ENCODE data around the gene KLHL25.

The KLHL25 gene

DNA sequence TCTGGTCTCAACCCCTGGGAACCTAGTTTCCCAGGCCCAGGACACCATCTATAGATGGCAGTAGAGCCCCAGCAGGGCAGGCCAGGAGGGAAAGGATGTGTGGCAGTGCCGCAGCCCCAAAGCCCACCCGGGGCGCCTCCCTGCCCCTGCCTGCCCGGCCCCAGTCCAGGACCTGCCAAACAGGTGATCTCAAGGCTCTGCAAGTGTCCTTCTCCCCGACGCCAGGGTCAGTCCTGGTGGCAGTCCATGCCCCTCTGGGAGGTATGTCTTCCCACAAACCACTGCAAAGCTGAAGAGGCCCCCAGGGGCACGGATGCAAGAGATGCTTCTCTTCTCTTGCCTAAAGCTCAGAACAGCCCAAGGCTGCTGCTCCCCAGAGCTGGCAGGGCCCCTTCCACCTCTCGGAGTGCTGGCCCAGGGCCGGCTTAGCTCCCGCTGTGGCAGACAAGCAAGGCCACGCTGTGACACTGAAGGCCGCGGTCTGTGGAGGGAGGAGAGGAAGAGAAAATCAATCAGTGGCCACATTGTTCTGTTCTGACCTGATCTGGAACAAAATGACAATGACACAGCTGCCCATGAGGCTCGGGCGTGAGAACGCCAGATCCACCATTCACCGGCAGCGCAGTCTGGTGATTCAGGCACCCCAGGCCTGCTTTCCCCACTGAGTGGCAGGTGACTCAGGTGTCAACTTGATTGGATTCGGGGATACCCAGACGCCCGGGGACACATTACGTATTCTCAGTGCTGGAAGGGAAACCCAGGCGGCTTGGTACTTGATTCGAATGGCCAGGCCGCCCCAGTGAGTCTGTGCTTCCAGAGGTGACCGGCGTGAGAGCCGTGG lies 34.0 kb downstream of the KLHL25 start:
- DNase-seq (ENCODE audit: low read depth): no peak

DNA sequence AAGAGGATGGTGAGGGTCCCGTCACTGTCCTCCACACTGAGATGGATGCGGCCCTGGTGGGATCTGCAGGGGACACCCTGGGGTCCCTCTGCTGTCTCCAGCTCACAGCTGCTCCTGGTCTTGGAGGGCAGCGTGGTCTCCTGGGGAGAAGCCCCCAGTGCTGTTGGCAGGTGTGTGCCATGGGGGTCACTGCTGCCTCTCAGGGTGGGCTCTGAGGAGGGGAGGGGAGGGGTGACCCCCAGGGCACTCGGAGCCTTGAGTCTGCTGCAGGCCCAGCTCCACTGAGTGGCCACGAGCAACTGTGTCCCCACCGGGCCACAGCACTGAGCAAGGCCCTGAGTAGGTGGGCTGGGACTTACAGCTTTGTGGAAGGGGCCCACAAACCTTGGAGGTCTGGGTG lies 34.7 kb downstream of the KLHL25 start:
- no peak for DNase-seq (ENCODE audit: low read depth)

DNA sequence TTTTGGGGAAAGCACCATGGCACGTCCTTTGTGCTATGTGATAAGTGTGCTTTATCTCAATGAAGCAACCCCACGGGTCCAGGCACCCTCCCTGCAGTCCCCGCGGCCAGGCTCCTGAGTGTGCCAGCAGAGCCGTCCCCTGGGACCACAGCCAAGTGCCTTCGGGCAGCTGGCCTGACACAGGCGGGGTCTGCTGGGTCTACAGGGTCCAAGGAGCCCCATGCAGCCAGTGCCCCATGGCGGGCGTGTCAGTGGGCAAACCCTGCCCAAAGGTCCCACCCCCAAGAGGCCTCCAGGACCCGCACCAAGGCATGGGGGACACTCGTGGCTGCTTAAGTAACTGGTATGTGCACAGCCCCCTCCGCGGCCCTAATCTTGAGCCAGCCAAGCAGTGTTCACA lies 35.3 kb downstream of the KLHL25 start:
- DNase-seq (ENCODE audit: low read depth): no peak

DNA sequence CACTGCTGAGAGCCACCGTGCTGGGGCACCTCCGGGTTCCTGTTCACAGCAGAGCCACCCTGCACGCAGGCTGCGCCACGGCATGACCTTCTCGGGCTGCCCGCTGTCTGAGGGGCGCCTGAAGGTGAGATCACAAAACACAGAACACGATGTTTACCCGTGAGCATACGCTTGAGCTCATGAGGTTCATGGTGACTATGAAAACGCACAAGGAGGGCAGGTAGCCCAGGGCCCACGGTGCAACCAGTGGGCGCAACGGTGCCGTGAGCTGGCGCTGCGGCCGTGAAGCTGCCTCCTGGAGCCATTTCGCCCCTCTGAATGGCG lies 36.1 kb downstream of the KLHL25 start:
- no peak for DNase-seq (ENCODE audit: low read depth)

DNA sequence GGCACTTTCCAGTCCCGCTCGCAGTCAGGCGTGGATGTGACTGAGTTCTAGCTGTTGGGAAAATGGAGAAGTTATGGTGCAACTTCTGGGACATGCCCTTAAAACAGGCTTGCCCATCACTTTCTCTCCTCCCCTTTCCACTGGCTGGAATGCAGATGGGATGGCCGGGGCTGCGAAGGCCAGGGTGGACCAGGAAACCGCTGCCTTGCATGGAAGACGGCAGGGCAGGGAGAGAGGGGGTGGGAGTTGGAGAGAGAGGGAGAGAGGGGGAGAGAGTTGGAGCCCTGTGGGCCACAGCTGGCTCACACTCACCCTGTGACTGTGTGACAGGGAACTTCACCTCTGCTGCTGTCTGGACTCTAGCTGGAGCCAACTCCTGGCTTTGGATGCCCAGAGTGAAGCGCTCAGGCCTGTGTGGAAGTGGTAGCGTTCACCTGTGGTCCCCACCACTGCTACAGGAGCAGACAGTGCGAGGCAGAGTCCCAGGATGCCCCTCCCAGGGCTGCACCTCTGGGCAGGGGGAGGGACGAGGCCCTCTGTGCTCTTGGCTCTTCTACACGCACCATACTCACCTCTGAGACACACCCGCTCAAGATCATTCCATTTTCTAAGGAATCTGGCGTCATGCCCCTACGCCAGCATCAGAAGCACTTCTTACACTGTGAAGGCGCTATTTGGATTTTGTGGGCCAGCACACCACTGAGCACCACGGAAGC lies 36.6 kb downstream of the KLHL25 start:
- DNase-seq (ENCODE audit: low read depth): no peak

DNA sequence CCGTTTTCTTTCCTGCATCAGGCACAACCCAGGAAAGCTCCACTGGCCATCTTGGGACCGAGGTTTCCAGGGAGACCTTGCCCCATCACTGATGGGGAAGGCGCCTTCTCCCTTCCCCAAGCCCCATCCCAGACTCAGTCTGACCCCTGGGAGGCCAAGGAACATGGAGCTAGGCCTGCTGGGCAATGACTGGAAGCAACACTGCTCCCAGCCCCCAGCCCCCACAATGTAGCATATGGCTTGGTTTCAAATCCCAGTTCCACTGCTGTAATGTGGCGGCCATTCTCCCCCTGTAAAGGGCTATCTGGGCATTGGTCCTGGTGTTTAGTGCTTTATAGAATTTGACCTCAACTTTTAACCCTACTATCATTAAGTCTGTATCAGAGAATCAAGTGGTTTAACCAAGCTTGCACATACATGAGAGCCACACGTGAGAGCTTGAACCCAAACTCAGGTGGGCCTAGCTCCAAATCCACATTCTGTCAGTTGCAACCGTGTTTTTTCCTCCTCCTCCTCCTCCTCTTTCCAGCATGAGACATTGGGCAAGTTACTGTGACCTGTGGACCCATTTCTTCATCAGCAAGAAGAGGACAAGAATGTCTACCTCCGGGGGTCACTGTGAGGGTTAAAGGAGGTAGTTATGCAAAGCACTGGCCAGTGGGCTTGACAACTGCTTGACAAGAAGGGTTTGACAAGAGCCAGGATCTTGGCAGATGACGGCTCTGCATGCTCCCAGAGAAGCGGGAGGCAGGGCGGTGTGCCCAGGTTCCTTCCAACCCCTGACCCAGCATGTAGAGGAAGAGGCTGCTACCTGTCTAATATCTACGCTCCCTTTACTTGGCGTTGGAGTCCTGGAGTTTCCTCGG lies 37.4 kb downstream of the KLHL25 start:
- DNase-seq (ENCODE audit: low read depth): no peak

DNA sequence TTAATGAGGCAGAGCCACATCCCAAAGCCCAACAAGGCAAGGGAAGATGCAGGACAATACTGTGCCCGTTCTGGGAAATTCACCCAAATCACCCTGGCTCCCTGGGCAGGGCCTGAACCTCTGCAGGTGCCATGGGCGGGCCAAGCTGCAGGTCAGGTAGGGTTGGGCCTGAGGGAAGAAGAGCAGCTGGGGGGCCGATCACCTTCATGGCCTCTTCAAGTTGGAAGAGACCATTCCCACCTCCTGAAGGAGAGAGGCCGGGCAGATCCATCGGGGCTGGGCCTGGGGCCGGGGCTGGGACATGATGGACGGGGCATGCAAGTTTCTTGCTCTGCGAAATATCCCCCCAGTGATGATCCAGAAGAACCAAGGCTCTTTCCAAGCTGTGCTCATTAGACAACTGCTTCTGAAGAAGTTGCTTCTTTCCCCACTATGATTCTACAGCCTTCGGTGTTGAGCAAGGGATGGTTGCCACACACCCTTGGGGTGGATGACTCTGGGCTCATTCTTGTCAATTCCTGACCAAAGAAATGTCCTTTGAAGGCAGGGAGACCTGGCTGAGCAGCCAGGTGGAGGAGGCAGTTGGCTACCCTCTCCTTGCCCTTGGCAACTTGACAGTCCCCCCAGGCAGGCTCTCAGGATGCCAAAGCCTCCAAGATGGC lies 38.2 kb downstream of the KLHL25 start:
- DNase-seq (ENCODE audit: low read depth): no peak

DNA sequence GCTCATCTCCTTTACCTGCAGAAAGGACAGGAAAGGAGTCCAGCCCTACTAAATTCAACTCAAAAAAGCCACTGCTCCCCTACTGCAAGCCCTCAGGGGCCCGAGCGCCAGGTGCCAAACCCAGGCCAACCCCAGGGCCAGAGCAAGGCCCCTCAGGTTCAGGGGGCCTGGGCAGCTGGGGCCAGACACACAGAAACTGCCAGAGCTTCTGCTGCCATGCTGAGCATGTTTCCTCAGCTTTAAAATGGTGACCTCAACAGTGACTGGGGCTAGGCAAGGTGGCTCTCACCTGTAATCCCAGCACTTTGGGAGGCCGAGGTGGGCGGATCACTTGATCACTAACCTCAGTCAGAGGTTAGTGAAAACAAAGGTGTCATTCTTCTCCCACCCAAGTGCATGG lies 38.8 kb downstream of the KLHL25 start:
- DNase-seq (ENCODE audit: low read depth): no peak

DNA sequence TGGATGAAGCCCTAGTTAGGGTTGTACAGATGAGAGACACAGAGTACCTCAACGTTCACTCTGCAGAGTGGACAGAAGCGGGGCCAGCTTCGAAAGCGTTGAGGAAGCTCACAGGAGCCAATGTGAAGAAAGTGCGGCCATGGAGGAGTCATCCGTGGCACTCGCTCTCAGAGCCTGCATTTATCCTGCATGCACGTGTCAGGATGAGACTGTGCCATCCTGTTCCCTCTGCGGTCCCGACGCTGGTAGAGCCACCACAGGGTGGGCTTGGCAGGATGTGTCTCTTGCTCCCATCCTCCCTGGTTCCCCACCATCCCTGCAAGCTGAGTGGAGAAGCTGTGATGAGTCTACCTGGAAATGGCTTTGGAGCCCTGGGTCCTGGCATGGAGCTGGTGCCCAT lies 39.3 kb downstream of the KLHL25 start:
- DNase-seq (ENCODE audit: low read depth): no peak

DNA sequence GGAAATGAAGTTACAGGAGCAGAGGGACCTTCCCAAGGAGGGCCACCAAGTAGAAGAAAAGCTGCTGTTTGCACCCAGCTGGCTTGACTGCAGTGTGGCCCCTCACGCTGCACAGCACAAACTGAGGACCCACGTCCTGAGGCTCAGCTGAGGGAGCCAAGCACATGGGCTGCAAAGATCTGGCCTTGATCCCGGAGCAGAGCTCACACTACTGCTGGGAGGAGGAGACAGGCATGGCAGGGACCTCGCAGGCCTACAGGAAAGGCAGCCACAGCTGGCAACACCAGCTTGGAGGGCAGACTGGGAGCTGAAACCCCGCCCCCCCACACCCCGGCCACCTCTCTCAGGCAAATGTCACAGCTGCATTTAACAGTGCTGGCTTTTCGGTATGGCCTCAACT lies 39.7 kb downstream of the KLHL25 start:
- DNase-seq (ENCODE audit: low read depth): no peak

DNA sequence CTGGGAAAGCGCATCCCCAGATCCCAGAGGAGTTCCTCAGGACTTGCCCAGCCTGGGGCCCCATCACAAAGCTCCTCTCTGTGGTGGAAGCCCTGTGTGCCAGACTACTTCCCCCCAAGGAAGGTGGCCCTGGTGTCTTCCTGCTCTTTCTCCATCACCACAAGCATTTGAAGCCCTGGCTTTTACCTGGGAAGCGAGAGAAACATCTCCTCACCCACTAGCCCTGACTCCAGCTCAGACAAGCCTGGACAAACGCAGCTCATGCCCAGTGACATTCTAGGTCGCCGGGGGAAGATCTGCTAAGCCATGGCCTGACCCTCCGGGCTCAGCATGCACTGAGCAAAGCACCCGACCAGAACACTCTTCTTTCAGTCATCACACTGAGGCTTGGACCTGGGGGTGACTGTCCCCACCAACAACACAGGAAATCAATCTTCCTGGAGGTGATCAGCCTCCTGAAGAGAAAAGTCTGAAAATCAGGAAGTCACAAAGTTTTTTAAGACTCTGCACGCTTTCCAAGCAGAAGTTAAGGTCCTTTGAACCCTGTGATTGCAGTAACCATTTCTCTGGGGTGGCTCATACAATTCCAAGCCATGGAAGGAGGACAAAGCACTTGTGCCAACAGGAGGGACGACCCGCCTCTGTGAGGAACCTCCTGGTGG lies 40.8 kb downstream of the KLHL25 start:
- no peak for DNase-seq (ENCODE audit: low read depth)

DNA sequence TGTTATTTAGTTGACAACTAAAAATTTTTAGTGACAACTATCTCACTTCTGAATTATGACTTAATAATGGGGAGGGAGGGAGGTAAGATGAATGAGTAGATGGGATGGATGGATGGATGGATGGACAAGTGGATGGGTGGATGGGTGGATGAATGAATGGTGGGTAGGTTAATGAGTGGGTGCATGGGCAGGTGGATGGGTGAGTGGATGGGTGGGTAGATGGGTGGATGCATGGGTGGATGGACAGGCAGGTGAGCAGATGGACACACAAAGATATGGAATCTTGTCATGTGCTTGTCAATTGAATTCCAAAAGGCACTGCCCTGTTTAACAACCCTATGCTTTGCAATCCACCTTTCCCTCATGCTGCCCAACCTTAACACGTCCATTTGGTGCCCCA lies 41.5 kb downstream of the KLHL25 start:
- DNase-seq (ENCODE audit: low read depth): no peak

DNA sequence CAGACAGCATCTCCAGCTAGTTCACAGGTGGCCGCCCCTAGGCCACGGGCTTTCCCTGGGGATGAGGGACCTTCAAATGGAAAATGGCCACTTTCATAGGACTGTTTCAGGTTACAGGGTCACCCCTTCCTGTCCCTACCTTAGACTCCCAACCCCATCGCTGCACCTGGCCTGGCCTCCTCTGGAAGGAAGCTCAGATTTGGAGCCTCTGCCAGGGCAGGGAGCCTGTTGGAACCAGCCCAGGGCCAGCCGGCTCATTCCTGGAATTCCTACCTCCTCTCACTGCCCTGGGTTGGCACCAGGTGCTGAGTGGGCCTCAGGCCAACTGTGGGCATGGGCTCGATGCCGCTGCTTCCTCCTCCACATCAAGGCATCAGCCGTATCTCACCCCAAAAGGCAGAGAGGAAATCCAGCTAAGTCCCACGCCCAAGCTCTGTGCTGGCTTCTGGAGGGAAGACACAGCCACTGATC lies 42.2 kb downstream of the KLHL25 start:
- DNase-seq (ENCODE audit: low read depth): no peak

DNA sequence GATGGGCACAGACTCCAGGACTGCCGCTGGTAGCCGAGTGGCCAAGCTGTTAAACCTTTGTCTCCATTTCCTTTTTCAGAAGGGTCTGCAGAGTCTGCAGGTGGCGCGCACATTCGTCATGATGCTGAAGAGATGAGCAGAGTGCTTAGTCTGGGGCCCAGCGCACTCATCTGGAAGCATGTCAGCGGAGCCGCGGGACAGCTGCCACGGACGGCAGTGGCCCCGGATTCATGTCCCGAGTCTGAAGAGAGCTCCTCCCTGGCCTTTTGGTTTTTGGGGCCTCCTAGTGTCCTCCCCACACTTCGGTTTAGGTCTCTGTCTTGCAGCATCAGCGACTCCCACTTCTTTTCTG lies 42.6 kb downstream of the KLHL25 start:
- DNase-seq (ENCODE audit: low read depth): no peak

DNA sequence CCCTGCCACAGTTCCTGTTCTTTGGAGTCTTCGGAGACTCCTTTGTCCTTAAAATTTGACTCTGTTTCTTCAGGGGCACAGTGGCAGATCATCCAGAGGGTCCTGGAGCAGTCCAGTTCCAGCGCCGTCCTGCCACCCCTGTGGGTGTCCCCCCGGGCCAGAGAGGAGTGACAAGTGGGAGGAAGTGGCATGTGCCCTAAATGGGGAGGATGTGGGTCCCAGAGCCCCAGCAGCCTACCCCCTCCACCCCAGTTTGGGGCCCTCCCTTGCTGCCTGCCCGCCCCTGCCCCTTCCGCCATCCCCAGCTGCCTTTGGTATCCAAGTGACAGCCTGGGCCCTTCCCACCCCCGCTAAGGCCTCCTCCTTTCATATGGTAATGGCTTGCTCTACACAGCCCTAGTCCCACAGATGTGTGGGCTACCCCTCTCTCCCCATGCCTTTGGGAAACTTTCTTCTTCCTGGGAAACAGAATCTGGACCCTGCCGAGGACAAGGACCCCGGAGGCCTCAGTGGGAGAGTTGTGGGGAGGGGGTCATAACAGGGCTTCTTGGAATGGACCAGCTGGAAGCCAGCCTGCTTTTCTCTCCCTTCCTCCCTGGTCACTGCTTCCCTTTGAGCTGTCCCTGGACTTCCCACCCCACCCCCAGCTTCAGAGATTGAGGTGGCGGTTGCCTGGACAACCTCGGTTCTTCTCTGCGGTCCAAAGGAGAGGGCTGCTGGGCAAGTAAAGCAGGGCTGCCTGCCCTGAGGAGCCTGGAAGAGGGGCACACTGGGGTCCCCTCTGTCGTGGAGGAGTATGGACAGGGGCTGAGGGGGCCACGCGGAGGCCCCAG lies 43.2 kb downstream of the KLHL25 start:
- DNase-seq (ENCODE audit: low read depth): no peak

DNA sequence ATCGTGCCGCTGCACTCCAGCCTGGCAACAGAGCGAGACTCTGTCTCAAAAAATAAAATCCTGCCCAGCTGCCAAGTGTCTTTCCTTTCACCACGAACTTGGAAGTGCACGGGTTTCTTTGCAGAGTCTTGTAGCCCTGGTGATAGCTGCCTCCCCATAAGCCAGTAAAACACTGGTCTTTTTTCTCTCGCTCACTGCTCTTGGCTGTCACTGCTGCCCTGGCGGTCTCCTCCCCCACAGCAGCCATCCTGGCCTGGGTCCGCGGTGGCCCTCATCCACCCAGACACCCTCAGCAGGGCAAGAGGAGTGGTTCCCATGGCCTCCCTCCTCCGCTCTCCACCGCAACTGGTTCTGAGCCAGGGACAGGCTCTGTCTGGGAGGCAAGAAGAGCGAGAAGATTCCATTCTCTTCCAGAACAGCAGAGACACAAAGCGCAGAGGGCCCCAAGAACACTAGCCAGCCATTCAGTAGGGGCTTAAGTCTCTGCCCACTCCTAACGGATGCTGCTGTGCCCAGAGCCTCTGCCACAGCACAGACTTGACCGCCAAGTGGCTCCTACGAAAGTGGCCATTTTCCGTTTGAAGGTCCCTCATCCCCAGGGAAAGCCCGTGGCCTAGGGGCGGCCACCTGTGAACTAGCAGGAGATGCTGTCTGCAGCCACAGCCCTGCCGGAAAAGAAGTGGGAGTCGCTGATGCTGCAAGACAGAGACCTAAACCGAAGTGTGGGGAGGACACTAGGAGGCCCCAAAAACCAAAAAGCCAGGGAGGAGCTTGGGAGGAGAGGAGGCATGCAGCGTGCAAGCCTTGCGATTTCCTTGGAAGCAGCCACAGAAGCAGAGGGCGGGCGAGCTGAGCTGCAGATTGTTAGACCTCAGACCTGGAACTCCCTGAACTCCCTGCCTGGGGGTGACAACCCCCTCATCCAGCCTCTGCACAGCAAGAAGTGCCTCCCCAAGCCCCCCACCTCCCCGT lies 44.1 kb downstream of the KLHL25 start:
- DNase-seq (ENCODE audit: low read depth): peak; percentile 22

DNA sequence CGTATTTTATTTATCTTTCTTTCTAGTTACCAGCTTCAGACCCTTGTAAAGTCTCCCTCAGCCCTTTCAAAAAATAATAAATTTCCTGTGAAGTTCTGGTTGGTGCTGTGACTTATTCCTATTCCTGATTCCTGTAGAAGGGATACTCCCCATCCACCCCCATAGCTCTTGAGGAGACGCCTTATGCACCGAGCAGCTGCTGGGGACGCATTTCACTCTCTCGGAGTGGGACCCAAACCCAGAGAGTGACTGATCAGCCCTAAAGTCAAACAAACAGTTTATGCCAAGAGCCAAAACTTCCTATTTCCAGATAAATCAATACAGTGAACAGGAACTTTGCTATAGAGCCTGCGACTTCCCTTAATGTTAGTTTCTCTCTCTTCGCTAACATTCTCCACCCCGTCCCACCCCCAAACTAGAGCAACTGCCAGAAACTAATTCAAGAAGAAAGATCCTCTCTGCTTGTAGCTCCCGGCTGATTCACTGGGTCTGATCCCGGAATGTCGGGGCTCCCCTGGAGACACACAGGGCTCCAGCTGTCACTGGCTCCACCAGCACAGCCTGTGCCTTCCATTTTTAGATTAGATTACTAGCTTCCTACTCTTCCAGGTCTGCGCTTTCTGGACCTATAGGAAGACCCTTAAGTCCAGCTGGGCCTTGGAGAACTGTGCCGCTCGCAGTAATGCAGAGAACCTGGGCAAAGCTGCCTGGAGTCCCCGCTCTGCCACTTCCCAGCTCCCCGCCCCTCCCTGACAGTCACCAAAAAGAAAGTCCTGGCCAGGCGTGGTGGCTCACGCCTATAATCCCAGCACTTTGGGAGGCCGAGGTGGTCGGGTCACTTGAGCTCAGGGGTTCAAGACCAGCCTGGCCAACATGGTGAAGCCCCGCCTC lies 45.2 kb downstream of the KLHL25 start:
- DNase-seq (ENCODE audit: low read depth): no peak

DNA sequence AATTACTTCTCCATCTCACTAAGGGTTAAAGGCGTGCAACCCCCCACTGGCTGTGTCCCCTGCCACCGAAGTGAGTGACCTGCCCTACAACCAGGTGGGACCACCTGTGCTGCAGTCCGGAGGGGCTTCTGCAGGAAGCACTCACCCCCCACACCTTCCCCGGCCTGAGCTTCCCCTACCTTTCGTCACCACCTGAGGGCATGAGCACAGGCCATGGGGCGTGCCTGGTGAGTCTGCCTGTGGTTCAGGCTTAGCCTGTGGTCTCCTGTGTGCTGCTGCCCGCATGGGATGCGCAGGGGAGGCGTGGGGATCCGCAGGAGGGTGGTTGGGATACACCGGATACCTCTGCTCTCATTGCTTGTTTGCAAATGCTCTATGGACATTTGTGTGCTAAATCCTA lies 46.0 kb downstream of the KLHL25 start:
- DNase-seq (ENCODE audit: low read depth): no peak

DNA sequence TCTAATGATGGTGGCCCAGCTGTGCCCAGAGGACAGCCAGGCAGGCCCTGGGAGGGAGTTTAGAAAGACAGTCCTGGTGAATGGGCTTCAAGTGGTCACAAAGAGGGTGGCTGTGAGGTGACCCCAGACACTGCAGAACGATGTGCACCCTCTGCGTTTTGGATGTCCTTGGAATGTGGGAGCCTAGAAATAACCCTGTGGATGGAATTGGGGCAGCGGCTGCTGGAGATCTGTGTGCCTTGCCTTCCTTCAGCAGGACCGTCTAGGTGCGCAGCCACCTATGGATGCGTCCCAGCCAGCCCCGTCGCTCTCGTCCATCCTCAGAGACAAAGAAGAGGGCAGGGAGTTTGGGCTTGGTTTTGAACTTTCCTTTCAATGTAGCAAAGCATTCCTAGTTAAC lies 46.5 kb downstream of the KLHL25 start:
- DNase-seq (ENCODE audit: low read depth): no peak

Measured in EH (cell line).